OCI-LY3 (cell line): Measurements from ENCODE around the gene CENPE.

Experiments
- H2AFZ ChIP-seq: fragments of 200-600, 300-600 bp; shearing (Covaris generic); 2 replicates; pipeline ENCODE4 v1.6.0; 2014; ENCODE audit warnings: antibody characterized with exemption, low read depth, low read length
- H3K27ac ChIP-seq: fragments of 200-600, 300-600 bp; sonication (generic); 2 replicates; pipeline ENCODE4 v1.5.1; 2014; ENCODE audit warnings: mild to moderate bottlenecking, low read length, moderate library complexity, mixed read lengths
- H3K27me3 ChIP-seq: fragments of 200-600, 300-600 bp; sonication (generic); 2 replicates; pipeline ENCODE4 v1.6.1; 2014; ENCODE audit warnings: low read depth, low read length, mixed read lengths
- H3K36me3 ChIP-seq: fragments of 200-600, 300-600 bp; sonication (generic); replicated peaks from 2 replicates; pipeline ENCODE3; 2014; ENCODE audit warnings: low read depth, low read length, mixed read lengths
- H3K4me1 ChIP-seq: fragments of 300-600, 200-600 bp; sonication (generic); 2 replicates; pipeline ENCODE4 v1.6.1; 2014; ENCODE audit warnings: low read length, mixed read lengths
- H3K4me2 ChIP-seq: fragments of 200-600, 300-600 bp; sonication (generic); 2 replicates; pipeline ENCODE4 v1.6.1; 2014; ENCODE audit warnings: low read length, mixed read lengths
- H3K4me3 ChIP-seq: fragments of 300-600, 200-600 bp; sonication (generic); 2 replicates; pipeline ENCODE4 v1.5.1; 2014; ENCODE audit warnings: antibody characterized with exemption, mild to moderate bottlenecking, low read length, moderate library complexity
- H3K79me2 ChIP-seq: fragments of 300-600, 200-600 bp; shearing (Covaris generic); 2 replicates; pipeline ENCODE4 v1.6.1; 2014; ENCODE audit warnings: mild to moderate bottlenecking, low read length, mixed read lengths
- H3K9ac ChIP-seq: fragments of 300-600, 200-600 bp; shearing (Covaris generic); 2 replicates; pipeline ENCODE4 v1.6.0; 2014; ENCODE audit warnings: mild to moderate bottlenecking, low read length, moderate library complexity
- H3K9me3 ChIP-seq: fragments of 200-600, 300-600 bp; shearing (Covaris generic); 2 replicates; pipeline ENCODE4 v1.6.1; 2014; ENCODE audit warnings: low read length, mixed read lengths; ENCODE audit not compliant: insufficient read depth
- H4K20me1 ChIP-seq: fragments of 200-600, 300-600 bp; sonication (generic); 2 replicates; pipeline ENCODE4 v1.6.1; 2016; ENCODE audit warnings: low read length, mixed read lengths; ENCODE audit not compliant: insufficient read depth
- EZH2phosphoT487 ChIP-seq: fragments of 200-600 bp; shearing (Covaris generic); IDR thresholded peaks from 2 replicates; pipeline ENCODE4 v1.6.1; 2018; ENCODE audit warnings: antibody characterized with exemption, mixed run types, low read depth
- TF ChIP-seq, protein P1 (sequence below): fragments of 200-600, 300-600 bp; sonication (generic); IDR thresholded peaks from 2 replicates; pipeline ENCODE4 v1.5.1; 2014; ENCODE audit warnings: antibody characterized with exemption, low read length, low read depth

CENPE gene

DNA sequence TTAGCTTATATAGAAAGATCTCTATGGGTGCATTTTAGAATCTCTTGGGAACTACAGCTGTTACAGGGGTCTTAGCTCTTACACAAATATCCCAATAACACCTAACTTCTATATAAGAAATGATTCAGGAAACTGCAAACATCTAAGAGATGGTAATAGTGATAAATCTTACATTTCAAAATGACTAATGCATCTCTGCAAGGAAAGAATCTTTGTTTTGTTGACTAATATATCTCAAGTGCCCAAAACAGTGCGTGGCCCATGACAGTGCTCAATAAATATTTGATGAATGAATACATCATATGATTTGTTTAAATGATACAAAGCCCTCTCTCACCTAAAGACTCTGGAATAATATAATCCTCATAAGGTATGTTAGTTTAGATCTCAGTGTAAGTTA lies 47.5 kb downstream of the CENPE start:
- peaks cover 14% of the 10 kb centered on the region for H3K4me1 ChIP-seq
- H2AFZ ChIP-seq: no peak overlapping the region
- no peak overlapping the region for H3K9ac ChIP-seq
- H4K20me1 ChIP-seq: no peaks in the 10 kb centered on the region
- H3K4me2 ChIP-seq: no peak overlapping the region
- no peak for TF ChIP-seq EZH2phosphoT487
- TF ChIP-seq, protein P1, sequence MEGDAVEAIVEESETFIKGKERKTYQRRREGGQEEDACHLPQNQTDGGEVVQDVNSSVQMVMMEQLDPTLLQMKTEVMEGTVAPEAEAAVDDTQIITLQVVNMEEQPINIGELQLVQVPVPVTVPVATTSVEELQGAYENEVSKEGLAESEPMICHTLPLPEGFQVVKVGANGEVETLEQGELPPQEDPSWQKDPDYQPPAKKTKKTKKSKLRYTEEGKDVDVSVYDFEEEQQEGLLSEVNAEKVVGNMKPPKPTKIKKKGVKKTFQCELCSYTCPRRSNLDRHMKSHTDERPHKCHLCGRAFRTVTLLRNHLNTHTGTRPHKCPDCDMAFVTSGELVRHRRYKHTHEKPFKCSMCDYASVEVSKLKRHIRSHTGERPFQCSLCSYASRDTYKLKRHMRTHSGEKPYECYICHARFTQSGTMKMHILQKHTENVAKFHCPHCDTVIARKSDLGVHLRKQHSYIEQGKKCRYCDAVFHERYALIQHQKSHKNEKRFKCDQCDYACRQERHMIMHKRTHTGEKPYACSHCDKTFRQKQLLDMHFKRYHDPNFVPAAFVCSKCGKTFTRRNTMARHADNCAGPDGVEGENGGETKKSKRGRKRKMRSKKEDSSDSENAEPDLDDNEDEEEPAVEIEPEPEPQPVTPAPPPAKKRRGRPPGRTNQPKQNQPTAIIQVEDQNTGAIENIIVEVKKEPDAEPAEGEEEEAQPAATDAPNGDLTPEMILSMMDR: no peak
- no peak overlapping the region for H3K4me3 ChIP-seq
- no peak overlapping the region for H3K27ac ChIP-seq
- no peaks in the 10 kb centered on the region for H3K27me3 ChIP-seq
- no peaks in the 10 kb centered on the region for H3K9me3 ChIP-seq
- no peaks in the 10 kb centered on the region for H3K79me2 ChIP-seq
- peaks cover 72% of the 10 kb centered on the region for H3K36me3 ChIP-seq

DNA sequence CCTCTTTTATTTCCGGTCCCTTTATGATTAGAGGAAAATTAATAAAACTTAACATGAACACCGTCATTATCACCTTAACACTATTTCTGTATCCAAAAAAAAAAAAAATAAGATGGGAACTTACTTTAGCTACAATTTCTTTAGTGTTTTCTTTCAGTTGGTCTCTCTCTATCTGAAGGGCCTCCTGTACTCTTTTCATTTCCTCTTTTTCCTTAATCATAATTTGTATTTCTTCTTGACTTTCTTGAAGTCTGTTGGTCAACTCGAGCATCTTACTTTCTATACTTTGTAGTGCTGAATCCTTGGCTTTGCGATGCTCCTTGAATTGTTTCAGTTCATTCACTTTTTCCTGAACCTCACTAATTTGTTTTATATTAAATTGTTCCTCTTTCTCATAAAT lies 53.2 kb downstream of the CENPE start:
- Histone ChIP-seq H3K27me3 (no peaks in the 10 kb centered on the region), H3K4me3 (no peak overlapping the region), H2AFZ (no peak overlapping the region), H3K9me3 (no peaks in the 10 kb centered on the region), H3K4me1 (peaks cover 51% of the 10 kb centered on the region), H3K9ac (no peak overlapping the region), H3K79me2 (no peaks in the 10 kb centered on the region), H3K27ac (0 out of 2 replicates have a peak overlapping the region, but pooled peaks have one; percentile 4), H3K4me2 (peak overlapping the region; percentile 29), H3K36me3 (peaks cover 82% of the 10 kb centered on the region), H4K20me1 (no peaks in the 10 kb centered on the region)
- TF ChIP-seq, protein P1: no peak
- TF ChIP-seq EZH2phosphoT487: no peak

DNA sequence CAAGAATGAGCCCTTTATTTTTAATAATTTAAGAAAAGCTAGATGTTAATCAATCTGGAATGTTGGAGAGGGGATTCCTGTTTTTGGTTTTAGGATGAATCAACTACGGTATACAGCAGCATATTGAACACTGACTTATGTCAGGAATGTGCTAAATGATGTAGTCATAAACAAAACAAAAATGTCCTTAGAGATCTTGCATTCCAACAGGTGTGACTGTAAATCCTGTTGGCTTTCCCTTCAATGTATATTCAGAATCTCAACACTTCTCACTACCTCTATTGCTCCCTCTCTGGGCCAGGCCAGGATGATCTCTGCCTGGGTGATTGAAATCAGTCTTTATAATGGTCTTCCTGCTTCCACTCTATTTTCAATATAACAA lies 60.7 kb downstream of the CENPE start:
- H3K9me3 ChIP-seq: no peaks in the 10 kb centered on the region
- no peaks in the 10 kb centered on the region for H3K79me2 ChIP-seq
- peaks cover 28% of the 10 kb centered on the region for H3K4me1 ChIP-seq
- H3K27me3 ChIP-seq: no peaks in the 10 kb centered on the region
- H3K27ac ChIP-seq: no peak overlapping the region
- no peak overlapping the region for H2AFZ ChIP-seq
- H4K20me1 ChIP-seq: no peaks in the 10 kb centered on the region
- TF ChIP-seq, protein P1: no peak
- TF ChIP-seq EZH2phosphoT487: no peak
- peaks cover 68% of the 10 kb centered on the region for H3K36me3 ChIP-seq
- no peak overlapping the region for H3K9ac ChIP-seq
- no peak overlapping the region for H3K4me3 ChIP-seq
- H3K4me2 ChIP-seq: no peak overlapping the region

DNA sequence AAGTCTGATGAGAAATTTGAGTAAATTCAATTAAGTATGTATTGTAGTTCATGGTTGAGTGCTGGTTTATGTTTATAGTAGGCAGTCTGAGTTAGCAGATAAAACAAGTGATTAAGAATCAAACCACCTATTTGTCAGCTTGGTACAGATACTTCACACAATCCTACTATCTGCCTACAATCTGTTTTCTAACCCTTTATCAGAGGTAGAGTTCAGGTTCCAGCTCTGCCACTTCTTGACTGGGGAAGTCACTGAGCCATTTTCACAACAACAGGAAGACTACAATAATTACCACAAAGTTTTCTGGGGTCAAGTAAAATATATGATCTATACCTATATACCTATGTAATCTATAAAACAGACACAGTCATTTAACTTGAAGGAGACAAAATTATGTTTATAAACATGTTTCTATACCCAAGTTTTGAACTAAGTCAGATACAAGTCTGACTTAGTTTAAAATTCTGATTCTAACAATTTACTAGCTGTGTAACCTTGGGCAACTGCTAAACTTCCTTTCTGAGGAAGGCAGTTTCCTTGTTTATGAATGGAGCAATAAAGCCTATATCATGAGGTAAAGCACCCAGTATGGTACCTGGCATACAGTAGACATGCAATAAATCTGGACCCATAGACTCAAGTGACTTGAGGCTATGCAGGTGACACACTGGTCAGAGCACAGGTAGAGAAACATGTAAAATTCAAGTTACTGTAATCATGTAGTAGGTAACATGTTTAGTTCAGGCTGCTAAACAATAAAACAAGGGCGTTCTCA lies 61.3 kb downstream of the CENPE start:
- peaks cover 22% of the 10 kb centered on the region for H3K4me1 ChIP-seq
- TF ChIP-seq EZH2phosphoT487: no peak
- TF ChIP-seq, protein P1: no peak

More for the DNA sequence above, 61.3 kb downstream of the CENPE start:
- Histone ChIP-seq H3K4me3 (no peak overlapping the region), H3K9me3 (no peaks in the 10 kb centered on the region), H3K36me3 (peaks cover 67% of the 10 kb centered on the region), H3K27ac (no peak overlapping the region), H3K4me2 (no peak overlapping the region), H2AFZ (no peak overlapping the region), H3K79me2 (no peaks in the 10 kb centered on the region), H3K27me3 (no peaks in the 10 kb centered on the region), H4K20me1 (no peaks in the 10 kb centered on the region), H3K9ac (no peak overlapping the region)
